ENCODE measurements around the gene PRIMPOL.

Gene PRIMPOL

DNA sequence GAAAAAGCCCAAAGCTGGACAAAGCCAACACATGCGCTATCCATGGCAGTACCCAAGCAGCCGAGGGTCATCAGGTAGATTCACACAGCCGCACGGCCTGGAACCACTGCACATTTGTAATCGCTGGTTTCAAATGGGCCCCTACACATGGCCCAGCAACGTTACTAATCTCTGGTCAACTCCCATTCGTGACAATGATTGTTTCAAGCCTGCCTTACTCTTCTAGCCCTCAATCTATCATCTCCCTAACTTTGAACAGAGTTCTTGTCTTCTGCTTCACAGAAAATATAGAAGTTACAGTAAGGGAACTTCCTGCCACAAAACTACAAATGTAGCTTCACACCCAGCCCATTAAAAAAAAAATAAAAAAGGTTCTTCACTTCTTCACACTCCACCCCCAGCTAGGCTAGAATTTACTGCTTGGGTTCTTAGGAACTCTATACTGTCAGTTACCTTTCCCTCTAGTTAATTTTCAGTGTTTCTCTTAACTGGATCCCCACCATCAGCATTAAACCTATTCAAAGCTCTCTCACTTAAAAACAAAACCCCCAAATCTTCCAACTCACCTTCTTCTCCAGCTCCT lies 24.5 kb upstream of the PRIMPOL start:
- DNase-seq: no peak
- TF ChIP-seq POLR2A (IDR thresholded peaks at IDR 0.05; ENCODE audit: low read length) (no peak), GATA1 (IDR thresholded peaks at IDR 0.05; ENCODE audit: low read depth, low read length) (no peak)

DNA sequence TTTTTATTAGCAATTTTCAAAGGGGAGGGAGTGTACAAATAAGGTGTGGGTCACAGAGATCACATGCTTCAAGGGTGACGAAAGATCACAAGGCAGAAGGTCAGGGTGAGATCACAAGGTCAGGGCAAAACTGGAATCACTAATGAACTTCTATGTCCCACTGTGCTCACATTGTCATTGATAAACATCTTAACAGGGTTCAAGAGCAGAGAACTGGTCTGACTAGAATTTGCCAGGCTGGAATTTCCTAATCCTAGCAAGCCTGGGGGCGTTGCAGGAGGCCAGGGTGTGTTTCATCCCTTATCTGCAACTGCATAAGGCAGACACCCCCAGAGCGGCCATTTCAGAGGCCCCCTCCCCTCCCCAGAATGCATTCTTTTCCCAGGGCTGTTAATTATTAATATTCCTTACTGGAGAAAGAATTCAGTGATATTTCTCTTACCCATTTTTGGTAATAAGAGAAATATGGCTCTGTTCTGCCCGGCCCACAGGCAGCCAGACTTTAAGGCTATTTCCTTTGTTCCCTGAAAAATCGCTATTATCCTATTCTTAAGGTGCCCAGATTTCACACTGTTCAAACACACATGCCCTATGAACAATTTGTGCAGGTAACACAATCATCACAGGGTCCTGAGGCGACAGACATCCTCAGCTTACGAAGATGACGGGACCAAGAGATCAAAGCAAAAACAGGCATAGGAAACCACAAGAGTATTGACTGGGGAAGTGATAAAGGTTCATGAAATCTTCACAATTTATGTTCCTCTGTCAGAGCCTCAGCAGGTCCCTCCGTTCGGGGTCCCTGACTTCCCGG lies 23.5 kb upstream of the PRIMPOL start:
- peak in 1 of 2 experiments; percentile 19 for DNase-seq

DNA sequence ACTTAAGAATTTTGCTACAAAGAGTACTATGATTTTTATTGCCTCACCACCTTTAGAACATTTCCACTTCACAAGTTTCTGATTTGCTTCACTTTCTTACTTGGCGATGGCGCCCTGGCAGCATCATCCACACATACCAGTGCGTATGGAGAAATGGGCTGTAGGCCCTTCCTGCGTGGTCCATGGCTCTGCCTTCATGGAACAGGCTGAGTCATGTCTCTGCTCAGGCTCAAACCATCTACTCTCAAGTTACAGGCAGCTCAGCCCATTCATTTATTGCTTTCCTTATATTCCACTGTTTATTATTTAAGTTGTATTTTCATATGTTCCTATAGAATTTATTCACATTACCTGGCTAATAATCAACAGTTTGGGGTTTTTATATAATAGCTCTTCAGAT lies 21.4 kb upstream of the PRIMPOL start:
- no peak for DNase-seq
- no peak for TF ChIP-seq POLR2A (IDR thresholded peaks at IDR 0.05; ENCODE audit: low read length)
- TF ChIP-seq GATA1 (IDR thresholded peaks at IDR 0.05; ENCODE audit: low read depth, low read length): no peak

DNA sequence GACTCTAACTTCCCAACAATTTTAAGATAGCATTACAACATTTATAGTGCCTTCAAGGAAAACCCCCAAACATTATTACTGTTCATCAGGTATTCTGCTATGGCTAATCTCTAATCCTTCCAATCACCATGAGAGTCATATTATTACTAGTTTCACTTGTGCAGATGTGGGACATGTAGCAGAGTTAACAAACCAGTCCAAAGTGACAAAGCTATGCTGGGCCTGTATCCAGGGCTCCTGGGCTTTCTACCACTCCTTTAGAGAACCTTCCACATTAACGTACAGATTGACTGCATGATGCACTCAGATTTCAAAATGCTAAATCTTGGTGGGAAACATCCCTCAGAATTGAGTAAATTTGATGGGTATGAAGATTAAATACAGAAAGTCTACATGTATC lies 16.7 kb upstream of the PRIMPOL start:
- no peak for DNase-seq
- no peak for TF ChIP-seq GATA1 (IDR thresholded peaks at IDR 0.05; ENCODE audit: low read depth, low read length)
- TF ChIP-seq POLR2A (IDR thresholded peaks at IDR 0.05; ENCODE audit: low read length): no peak

GRCh38 chr4:184635381-184635780 lies 14.2 kb upstream of the PRIMPOL start:
- no peak for DNase-seq
- TF ChIP-seq POLR2A (IDR thresholded peaks at IDR 0.05; ENCODE audit: low read length) (no peak), GATA1 (IDR thresholded peaks at IDR 0.05; ENCODE audit: low read depth, low read length) (no peak)

GRCh38 chr4:184636144-184636543 lies 13.4 kb upstream of the PRIMPOL start:
- no peak for DNase-seq

DNA sequence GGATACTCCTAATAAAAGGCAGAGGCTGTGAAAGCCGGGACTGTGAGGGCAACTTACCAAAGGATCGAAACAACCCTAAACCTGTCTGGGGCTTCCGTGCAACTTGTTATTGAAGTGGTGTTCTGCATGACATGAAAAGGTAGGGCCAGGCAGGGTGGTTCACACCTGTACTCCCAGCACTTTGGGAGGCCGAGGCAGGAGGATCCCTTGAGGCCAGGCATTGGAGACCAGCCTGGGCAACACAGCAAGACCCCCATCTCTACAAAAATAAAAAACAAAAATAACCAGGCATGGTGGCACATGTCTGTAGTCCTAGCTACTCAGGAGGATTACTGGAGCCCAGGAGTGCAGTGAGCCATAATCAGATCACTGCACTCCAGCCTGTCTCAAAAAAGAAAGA lies 12.6 kb upstream of the PRIMPOL start:
- TF ChIP-seq GATA1 (IDR thresholded peaks at IDR 0.05; ENCODE audit: low read depth, low read length) (no peak), POLR2A (IDR thresholded peaks at IDR 0.05; ENCODE audit: low read length) (no peak)
- no peak for DNase-seq

More at GRCh38 chr4:184636144-184636543, 13.4 kb upstream of the PRIMPOL start:
- no peak for TF ChIP-seq POLR2A (IDR thresholded peaks at IDR 0.05; ENCODE audit: low read length)
- TF ChIP-seq GATA1 (IDR thresholded peaks at IDR 0.05; ENCODE audit: low read depth, low read length): no peak

DNA sequence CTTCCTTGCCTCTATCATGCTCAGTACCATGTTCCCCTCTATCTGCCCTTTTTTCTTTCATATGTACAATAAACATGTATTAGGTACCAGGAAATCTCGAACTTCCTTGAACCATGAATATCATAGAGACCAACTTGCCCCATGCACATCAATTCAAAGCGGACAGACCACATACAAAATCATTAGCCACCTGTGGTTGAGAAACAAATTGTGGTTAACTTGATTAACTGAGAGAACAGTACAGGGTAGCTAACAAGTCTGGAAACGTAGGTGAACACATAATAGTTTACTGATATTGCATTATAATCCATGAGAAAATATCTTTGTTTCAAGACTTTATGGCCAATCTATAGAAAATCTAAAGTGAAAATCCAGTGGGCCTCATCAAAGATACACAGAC lies 8.5 kb upstream of the PRIMPOL start:
- TF ChIP-seq POLR2A (IDR thresholded peaks at IDR 0.05; ENCODE audit: low read length) (no peak), GATA1 (IDR thresholded peaks at IDR 0.05; ENCODE audit: low read depth, low read length) (no peak)
- no peak for DNase-seq

- TF ChIP-seq POLR2A (IDR thresholded peaks at IDR 0.05; ENCODE audit: low read length) (no peak), GATA1 (IDR thresholded peaks at IDR 0.05; ENCODE audit: low read depth, low read length) (no peak)
- DNase-seq: no peak
These were observed 8.1 kb upstream of the PRIMPOL start for GRCh38 chr4:184641451-184641850.

DNA sequence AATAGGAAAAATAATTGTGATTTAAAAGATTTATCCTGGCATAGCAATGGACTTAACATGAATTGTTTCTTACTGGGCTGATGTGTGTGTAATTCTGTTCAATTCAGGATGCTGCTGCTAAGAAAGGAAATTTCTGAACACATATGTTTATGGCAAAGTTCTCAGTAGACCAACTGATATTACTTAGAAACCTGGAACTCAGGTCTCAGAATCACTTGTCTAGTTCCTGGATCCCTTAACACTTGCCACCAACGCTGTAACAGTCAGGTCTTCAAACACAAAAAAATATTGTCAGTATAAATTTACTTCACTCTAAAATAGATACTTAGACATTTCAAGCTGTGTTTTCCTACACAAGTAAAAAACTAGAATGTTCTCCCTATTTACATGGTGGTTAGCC lies 5.8 kb upstream of the PRIMPOL start:
- no peak for DNase-seq
- TF ChIP-seq GATA1 (IDR thresholded peaks at IDR 0.05; ENCODE audit: low read depth, low read length): no peak
- no peak for TF ChIP-seq POLR2A (IDR thresholded peaks at IDR 0.05; ENCODE audit: low read length)

DNA sequence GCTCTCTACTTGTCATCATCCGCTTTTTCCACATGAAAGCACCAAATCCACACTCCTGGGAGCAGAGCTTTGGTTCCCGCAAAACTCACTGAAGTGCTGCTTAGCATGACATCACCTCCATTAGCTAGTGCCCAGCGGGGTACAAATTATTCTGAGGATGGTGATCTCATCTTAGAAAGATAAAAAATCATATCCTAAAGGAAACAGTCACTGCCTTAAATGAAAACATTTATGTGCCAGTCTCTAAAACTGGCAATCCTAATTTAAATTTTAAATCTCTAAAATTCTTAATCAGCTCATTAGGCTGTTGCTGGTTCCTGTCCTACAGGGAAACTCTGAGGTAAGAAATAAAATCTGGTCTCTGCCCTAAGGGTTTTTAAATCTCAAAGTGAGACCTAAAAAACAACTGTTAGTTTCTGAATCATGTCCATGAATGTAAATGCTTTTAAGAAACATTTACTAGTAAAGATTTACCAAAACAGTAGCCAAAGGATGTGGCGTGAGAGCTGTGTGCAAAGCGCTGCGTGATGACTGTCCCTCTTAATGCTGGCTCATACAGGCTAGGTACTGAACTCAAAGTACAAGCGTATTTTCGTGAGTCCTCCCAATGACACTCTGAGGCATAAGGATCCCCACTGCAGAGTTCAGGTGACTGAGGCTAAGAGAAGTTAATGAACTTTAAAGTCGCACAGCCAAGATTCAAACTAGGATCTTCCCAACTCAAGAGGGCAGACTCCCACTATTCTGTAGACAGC lies 4.8 kb upstream of the PRIMPOL start:
- TF ChIP-seq POLR2A (IDR thresholded peaks at IDR 0.05; ENCODE audit: low read length): no peak
- no peak for DNase-seq

DNA sequence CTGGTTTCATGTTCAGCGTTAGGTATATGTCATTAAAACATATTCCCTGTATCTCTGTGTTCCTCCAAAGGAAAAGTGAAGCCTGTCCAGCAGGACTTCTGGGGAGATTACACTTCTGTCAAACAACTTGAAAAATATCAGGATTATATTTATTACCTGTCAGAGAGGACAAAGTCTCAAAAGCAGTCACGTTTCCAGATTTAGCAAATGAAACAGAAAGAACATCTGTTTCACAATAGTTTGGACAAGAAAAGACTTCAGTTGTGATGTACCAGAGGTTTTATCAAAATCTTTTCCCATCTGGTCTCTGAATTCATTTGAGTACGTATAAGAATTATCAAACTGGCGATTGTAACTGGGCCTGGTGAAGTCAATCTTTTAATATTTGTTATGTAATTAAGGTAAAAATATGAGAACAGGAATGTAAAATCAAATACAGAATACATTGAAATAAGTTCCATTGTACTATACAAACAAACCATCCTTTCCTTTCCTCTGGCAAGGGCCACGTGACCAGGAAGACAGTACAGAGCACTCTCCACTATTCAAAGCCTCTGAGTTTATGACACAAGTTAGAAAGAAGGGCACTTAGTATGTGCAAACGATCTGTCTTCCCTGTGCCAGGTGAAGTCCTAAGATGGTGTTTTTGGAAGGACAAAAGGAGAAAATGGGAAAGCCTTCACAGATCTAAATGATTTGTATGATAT lies 3.5 kb upstream of the PRIMPOL start:
- TF ChIP-seq GATA1 (IDR thresholded peaks at IDR 0.05; ENCODE audit: low read depth, low read length) (no peak), POLR2A (IDR thresholded peaks at IDR 0.05; ENCODE audit: low read length) (no peak)
- no peak for DNase-seq

DNA sequence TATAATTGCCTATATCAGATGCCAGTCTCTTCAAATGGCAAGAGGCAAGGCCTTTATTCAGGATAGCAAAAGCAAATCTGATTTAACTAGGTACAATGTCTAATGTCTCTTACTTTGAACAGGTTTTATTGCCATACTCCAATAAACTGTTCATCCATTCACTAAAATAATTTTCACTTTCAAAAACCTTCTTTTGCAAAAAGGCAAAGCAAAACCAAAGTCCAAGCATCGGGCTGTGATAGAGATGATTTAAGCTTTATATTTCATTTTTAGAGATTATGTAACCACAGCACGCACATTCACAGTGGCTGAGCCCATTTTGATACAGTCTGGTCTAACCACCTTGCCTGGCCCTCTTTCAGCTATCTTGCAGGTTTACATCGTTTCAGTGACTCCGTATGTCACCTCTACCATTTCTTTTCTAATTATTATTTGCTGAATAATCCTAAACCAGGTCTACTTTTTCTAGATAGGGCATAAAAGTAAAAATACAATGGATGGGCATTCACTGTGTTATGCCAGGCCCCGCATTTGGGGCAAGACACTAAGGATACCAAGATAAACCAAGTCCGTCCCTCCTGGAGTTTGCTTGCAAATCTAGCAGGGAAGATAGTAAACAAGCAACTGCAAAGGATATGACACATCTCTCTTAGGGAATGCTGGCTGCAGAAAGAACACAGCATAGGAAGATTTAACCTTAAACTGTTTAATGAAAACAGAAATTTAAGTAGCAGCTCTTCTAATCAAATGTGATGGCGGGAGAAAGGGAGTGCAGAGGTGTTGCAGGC lies 2.1 kb upstream of the PRIMPOL start:
- DNase-seq: no peak
- no peak for TF ChIP-seq POLR2A (IDR thresholded peaks at IDR 0.05; ENCODE audit: low read length)

GRCh38 chr4:184648054-184648312 lies 1.6 kb upstream of the PRIMPOL start:
- DNase-seq: peak in 1 of 2 experiments; percentile 42
- TF ChIP-seq GATA1 (IDR thresholded peaks at IDR 0.05; ENCODE audit: low read depth, low read length): no peak
- no peak for TF ChIP-seq POLR2A (IDR thresholded peaks at IDR 0.05; ENCODE audit: low read length)

Data from erythroblast (primary cell).